Measurements from ENCODE around the gene SOCS1.

DNA sequence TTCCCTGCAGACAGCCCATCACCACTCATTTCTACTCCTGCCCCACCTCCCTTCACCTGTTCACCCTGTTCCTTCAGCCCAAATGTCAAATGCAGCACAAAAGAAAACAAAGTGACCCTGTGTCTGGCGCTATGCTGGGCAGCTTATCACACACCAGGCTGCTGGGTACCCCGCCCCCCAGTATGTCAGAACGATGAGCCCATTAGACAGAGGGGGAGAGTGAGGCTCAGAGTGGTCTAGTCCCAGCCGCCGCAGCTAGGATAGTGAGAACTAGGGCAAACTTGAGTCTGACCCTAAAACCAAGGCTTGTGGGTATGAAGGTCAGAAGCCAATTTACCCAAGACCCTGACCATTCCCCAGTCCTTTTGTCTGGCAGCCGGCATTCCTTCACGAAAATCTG, 9.1 kb upstream of the SOCS1 start:
- TF ChIP-seq, protein P1, sequence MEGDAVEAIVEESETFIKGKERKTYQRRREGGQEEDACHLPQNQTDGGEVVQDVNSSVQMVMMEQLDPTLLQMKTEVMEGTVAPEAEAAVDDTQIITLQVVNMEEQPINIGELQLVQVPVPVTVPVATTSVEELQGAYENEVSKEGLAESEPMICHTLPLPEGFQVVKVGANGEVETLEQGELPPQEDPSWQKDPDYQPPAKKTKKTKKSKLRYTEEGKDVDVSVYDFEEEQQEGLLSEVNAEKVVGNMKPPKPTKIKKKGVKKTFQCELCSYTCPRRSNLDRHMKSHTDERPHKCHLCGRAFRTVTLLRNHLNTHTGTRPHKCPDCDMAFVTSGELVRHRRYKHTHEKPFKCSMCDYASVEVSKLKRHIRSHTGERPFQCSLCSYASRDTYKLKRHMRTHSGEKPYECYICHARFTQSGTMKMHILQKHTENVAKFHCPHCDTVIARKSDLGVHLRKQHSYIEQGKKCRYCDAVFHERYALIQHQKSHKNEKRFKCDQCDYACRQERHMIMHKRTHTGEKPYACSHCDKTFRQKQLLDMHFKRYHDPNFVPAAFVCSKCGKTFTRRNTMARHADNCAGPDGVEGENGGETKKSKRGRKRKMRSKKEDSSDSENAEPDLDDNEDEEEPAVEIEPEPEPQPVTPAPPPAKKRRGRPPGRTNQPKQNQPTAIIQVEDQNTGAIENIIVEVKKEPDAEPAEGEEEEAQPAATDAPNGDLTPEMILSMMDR (IDR thresholded peaks at IDR 0.05; ENCODE audit: extremely low read depth in 1 of 2, insufficient read depth in 1 of 2, low read depth in 1 of 2, low read length in 2 of 2): no peak
- no peak for TF ChIP-seq POLR2AphosphoS5 (IDR thresholded peaks at IDR 0.05; ENCODE audit: insufficient read depth, low read depth, low read length)
- no peak for TF ChIP-seq POLR2A (IDR thresholded peaks at IDR 0.05; ENCODE audit: low read depth, low read length)
- no peak for TF ChIP-seq MYC (IDR thresholded peaks at IDR 0.05; ENCODE audit: low read depth, low read length)
- no peak for TF ChIP-seq EZH2 (IDR thresholded peaks at IDR 0.05; ENCODE audit: borderline replicate concordance, low read depth, low read length, severe bottlenecking)
- TF ChIP-seq, protein P2, sequence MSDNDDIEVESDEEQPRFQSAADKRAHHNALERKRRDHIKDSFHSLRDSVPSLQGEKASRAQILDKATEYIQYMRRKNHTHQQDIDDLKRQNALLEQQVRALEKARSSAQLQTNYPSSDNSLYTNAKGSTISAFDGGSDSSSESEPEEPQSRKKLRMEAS (IDR thresholded peaks at IDR 0.05; ENCODE audit: insufficient read depth, insufficient read length): no peak
- TF ChIP-seq JUN (IDR thresholded peaks at IDR 0.05; ENCODE audit: borderline replicate concordance, insufficient read depth, insufficient read length, low read depth): no peak
- no peak for TF ChIP-seq FOS (IDR thresholded peaks at IDR 0.05; ENCODE audit: borderline replicate concordance, insufficient read depth, low read length)
- no peak for TF ChIP-seq GATA2 (IDR thresholded peaks at IDR 0.05; ENCODE audit: insufficient read depth, insufficient read length, low read depth, low read length)
